ENCODE measurements around the gene FBXW4.

DNA sequence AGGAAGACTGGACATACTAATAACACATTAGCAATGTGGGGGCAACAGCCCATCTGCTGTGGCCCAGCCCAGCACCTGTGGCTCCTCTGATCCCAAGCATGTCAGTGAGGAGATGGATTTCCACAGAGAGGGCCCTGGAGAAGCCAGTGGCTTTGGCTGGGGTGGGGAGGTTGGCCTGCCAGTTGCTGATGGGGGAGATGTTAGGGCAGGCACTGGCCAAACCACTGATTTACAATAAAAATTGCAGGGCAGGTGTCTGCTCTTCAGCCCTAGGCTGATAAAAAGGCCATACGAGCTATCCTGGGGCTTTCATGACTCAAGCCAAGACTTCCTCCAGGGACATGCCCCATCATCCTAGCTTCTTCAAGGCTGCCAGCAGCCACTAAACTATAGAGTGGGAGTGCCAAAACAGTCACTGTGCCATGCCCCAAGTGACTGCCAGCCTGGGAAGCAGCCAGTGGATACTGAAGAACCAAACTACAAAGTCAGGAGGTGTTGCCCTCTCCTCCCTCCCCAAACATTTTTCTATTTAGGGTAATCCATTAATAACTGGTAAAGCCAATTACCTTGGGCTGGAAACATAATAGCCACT, 69.1 kb downstream of the FBXW4 start:
- TF ChIP-seq, protein P1, sequence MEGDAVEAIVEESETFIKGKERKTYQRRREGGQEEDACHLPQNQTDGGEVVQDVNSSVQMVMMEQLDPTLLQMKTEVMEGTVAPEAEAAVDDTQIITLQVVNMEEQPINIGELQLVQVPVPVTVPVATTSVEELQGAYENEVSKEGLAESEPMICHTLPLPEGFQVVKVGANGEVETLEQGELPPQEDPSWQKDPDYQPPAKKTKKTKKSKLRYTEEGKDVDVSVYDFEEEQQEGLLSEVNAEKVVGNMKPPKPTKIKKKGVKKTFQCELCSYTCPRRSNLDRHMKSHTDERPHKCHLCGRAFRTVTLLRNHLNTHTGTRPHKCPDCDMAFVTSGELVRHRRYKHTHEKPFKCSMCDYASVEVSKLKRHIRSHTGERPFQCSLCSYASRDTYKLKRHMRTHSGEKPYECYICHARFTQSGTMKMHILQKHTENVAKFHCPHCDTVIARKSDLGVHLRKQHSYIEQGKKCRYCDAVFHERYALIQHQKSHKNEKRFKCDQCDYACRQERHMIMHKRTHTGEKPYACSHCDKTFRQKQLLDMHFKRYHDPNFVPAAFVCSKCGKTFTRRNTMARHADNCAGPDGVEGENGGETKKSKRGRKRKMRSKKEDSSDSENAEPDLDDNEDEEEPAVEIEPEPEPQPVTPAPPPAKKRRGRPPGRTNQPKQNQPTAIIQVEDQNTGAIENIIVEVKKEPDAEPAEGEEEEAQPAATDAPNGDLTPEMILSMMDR (IDR thresholded peaks at IDR 0.05) = no peak
- no peak for TF ChIP-seq POLR2A (IDR thresholded peaks at IDR 0.05)

All from stomach (tissue), 4 donors.